Stimulated activated CD4-positive, alpha-beta T cell treated with anti-CD3 and anti-CD28 coated beads, Interleukin-1b, Interleukin-23, amount 100 ng/mL, for 1 hour (primary cell): Measurements from ENCODE around the gene NRSN1.

Experiments
- DNase-seq, 2 donors: peaks; one replicate each; pipeline ENCODE4 v3.0.0-alpha.2; 2020; ENCODE audit warnings: low read depth in 2 of 2

Gene NRSN1, protein sequence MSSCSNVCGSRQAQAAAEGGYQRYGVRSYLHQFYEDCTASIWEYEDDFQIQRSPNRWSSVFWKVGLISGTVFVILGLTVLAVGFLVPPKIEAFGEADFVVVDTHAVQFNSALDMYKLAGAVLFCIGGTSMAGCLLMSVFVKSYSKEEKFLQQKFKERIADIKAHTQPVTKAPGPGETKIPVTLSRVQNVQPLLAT

GRCh38 chr6:24125980-24126379, at the start of gene NRSN1:
NRSN1 (plus strand) TSS chr6:24126215; CDS start chr6:24134328, 8,113 bp downstream.
- DNase-seq: no peak

DNA sequence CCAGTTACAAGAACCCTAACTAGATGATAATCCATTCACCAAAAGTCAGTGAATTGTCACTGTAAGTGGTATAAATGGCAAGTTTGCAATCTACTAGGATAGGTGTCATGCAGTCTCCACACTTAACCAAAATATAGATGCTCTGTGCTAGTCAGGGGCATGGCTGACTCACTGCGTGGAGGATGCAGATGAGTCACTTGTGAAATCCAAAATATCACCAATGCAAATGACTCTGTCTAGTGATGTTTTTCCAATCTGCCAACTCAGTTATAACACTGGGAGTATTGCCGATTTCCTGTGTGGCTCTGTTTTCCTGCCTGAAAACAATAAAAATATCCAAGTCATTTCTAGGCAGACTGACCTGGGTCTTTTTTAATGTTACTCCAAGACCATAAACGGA, 47.8 kb upstream of the NRSN1 start:
- DNase-seq: no peak

- no peak for DNase-seq
Measured at GRCh38 chr6:24079076-24079475, 46.9 kb upstream of the NRSN1 start.

GRCh38 chr6:24080711-24081110, 45.3 kb upstream of the NRSN1 start:
- DNase-seq: no peak

- no peak for DNase-seq
Measured at GRCh38 chr6:24089736-24090135, 36.3 kb upstream of the NRSN1 start.

DNA sequence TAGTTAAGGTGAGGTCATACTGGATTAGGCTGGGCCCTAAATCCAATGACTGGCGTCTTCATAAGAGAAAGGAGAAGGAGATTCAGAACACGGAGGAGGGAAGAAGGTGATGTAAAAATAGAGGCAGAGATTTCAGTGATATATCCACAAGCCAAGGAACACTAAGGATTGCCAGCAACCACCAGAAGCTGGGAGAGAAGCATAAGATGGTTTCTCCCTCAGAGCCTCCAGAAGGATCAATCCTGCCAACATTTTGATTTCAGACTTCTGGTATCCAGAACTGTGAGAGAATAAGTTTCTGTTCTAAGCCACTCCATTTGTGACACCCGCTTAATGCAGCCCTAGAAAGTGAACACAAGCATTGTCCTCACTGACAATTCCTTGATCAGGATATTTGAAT, 33.6 kb upstream of the NRSN1 start:
- DNase-seq: no peak

DNA sequence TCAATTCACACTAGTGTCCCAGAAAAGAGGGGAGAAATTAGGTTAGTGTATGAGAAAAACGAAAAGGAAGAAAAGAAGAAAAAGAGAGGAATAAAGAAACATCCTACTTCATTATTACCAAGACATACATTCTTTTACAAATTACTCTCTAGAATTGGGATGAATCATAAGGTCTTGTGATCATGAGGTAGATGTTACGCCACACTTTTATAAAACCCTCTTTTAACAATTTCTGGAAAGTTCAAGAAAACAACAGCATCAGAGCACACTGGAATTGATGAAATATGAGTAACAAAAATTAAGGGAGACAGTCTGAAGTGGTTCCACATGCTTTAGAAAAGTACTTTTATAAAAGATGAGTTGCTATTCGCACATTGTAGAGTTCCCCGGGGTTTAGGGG, 32.6 kb upstream of the NRSN1 start:
- no peak for DNase-seq

DNA sequence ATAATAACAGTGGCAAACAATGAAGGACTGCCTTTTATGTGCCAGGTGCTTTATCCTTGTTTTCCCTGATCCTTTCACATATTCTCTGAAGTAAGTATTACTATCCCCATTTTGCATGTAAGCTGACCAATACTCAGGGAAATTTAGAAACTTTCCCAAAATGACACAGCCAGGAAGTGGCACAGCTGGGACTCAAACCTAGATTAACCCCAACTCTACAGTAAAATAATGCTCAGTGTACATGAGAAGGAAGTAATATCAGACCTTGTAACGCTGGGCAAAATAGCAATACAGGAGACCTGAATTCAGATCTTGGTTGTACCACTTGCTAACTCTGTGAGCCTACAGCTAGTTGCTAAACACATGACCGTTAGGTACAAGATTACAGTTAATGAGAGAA, 26.8 kb upstream of the NRSN1 start:
- DNase-seq: no peak

DNA sequence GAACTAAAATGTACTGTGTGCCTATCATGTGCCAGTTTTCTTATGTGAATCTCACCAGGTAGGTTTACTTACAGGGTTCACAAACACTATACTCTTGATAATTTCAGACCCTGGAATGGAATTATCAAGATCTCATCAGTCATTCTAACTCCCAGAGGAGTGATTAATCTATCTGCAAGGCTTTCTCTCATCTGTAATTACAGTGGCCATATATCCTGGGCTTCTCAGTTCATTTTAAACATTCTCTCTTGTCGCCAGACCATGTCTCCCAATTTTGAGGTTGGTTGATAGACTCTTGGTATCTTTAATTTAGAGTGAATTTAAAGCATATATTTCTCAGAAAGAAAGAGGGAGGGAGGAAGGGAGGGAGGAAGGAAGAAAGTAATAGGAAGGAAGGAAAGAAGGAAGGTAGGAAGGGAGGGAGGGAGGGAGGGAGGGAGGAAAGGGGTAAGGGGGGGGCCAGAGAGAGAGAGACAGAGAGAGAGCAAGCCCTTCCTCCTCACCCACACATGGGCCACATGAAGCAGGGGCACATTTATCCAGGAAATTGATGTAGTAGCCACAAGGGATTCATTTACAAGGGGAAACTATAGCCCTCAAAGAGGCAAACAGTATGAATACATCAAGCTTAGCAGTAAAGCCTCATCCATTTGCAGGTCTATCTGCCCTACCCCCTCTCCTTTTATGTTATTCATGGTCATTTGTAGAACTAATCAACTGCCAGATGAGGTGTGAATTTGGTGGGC, 25.8 kb upstream of the NRSN1 start:
- no peak for DNase-seq

GRCh38 chr6:24100770-24101155, 25.3 kb upstream of the NRSN1 start:
- DNase-seq: no peak

DNA sequence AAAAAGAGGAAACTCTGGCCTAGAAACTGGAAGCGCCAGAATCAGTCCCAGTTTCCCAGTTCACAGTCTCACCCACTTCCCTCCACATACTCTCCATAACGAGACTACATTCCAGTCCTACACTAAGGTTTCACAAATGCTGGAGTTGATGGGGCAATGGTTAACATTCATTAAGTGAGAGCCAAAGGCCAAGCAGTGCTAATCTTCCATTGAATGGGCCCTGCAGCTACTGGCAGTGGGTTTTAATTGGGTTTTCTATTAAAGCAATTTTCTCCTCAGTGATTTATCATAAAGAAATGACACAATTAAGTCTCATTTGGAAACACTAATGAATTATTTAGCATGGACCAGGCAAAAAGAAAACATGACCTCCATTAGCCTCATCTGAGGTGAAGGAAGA, 20.8 kb upstream of the NRSN1 start:
- no peak for DNase-seq

DNA sequence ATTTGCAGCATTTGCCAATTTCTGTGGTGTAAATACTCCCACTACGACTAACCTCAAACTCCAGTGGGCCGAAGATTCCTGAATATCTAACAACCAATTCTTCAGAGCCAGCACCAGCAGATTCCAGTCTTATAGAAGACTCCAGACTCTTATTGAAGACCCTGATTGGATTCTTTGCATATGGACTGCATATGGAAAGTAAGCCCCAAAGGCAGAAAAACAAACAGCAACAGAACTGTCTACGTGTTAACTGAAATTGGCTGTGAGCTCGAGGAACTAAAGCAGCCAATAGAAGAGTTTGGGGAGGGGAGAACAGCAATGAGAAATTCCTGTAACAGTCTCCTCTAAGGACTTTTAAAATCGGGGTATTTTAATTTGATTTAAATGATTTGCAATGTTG, 19.7 kb upstream of the NRSN1 start:
- DNase-seq: no peak

DNA sequence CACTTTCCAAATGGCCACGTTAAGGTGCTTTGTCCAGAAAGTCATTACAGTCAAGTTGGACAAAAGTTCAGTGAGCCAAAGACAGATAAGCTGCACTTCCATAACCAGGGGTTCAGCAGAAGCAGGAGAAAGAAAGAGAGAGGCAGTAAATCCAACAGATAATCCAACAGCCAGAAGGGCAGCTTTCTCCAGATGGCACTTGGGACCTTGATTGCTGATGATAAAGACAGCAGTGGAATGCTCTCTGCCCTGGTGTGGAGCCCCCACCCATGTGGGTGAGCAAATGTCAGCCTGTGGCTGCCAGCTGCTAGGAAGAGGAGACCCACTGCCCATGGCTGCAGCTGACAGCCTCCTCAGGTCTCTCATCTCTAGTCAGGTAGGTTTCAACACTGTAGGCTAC, 18.7 kb upstream of the NRSN1 start:
- DNase-seq: no peak

DNA sequence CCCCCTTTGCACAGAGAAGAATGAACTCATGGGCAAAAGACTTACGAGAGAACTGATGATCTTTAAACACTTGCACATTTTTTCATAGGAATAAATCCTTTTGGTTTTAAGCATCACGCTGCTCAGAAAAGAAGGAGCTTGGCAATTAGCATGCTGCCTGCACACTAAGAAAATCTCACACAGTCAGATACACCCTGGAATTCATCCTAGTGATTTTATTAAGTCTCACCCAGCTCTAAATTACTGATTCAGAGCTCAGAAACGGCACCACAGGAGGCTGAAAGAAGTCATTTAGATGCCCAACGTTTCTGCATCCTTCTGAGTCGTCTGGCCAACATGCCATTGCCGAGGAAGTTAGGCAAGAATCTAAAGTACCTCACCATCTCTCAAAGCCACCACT, 18.0 kb upstream of the NRSN1 start:
- no peak for DNase-seq

DNA sequence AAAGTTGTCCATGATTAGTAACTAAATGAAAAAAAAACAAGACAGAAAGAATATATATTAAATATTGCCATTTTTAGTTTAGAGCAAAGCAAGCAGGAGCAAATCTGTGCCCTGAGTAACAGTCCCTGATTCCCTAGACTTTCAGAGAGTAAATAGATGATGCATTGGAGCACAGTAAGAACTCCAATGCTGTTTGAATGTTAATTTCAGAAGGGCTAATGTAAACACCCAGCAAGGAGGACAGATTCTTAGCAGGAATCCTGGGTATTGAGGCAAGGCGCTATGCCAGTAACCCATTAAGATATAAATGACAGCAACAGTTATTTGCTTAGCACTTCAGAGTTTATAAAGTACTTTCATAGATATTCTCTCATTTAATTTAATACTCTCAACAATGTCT, 15.6 kb upstream of the NRSN1 start:
- no peak for DNase-seq

GRCh38 chr6:24113891-24114290, 12.1 kb upstream of the NRSN1 start:
- no peak for DNase-seq

GRCh38 chr6:24117021-24117420, 9.0 kb upstream of the NRSN1 start:
- no peak for DNase-seq

- DNase-seq: no peak
Measured at GRCh38 chr6:24122139-24122538, 3.9 kb upstream of the NRSN1 start.

DNA sequence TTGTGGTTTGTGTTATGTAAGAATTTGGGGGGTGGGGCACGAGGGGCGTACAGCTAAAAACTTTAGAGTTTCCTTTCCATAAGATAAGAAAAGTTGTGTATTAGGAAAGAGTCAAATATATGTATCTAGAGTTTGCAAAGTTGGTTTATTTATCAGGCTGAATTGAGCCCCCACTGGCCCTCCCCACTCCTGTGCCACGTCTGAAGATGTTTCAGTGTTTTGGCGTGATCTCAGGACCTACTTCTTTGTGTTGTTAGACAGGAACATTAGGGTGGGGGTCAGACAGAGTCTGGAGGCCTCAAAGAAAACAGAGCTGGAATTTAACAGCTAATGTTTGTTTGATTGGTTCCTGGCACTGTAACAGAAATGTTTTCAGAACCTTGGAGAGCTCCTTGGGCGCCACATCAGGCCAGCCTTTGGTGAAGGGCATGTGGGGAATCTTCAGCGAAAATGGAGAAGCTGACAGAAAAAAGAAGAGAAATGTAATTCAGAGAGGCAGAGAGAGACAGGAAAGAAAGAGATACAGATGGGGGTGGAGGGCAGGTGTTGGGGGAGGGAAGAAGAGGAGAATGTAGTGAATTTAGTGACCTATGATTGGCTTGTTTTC, 674 bp downstream of the NRSN1 start:
- no peak for DNase-seq

- DNase-seq: no peak
Measured at GRCh38 chr6:24127316-24127715, 1.3 kb downstream of the NRSN1 start.

GRCh38 chr6:24131751-24132150, 5.7 kb downstream of the NRSN1 start:
- no peak for DNase-seq

DNA sequence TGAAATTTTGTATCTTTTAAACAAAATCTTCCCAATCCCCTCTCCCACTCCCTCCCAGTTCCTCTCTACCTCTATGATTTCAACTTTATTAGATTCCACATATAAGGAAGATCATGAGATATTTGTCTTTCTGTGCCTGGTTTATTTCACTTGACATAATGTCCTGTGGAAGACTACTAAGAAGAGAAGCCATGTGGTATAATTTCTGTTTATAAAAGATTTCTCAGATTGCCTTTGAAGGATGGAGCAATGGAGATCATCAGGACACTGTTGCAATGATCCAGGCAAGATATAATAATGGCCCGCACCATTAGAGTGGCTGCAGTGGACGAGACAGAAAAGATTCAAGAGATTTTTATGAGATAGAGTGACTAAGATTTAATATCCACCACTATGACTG, 13.1 kb downstream of the NRSN1 start:
- DNase-seq: no peak

GRCh38 chr6:24139639-24140038, 13.6 kb downstream of the NRSN1 start:
- DNase-seq: no peak
